K562 (cell line): ENCODE results near the gene CCNY. TPM values are rescaled to one million over a fixed set of nuclear protein-coding genes. Genes with fewer than 3 reads are reported as not detected.
A peak's percentile ranks its signal among the peaks of the same experiment; 100 is the strongest.

ENCODE experiments used
- ARID1B ChIP-seq: fragments of 450-650 bp; IDR thresholded peaks from 2 replicates; pipeline ENCODE4 v1.6.1; 2016; ENCODE audit warnings: antibody characterized with exemption, mild to moderate bottlenecking, inconsistent platforms
- CBFA2T2 ChIP-seq: fragments of 450-650 bp; conservative IDR thresholded peaks from 2 replicates; pipeline ENCODE4 v1.6.1; 2017; ENCODE audit warnings: mild to moderate bottlenecking
- CBFA2T3 ChIP-seq: fragments of 450-650 bp; IDR thresholded peaks from 2 replicates; pipeline ENCODE4 v1.6.1; 2017
- CBFB ChIP-seq: sonication (generic); formaldehyde crosslinking; IDR thresholded peaks from 2 replicates; pipeline ENCODE4 v1.4.0; 2020; ENCODE audit warnings: mild to moderate bottlenecking, missing genetic modification reagents
- CEBPB ChIP-seq: fragments of 450-650 bp; IDR thresholded peaks from 2 replicates; pipeline ENCODE4 v1.6.1; 2016; ENCODE audit warnings: missing genetic modification characterization, missing compliant biosample characterization
- FOS ChIP-seq: IDR thresholded peaks from 3 replicates; pipeline ENCODE4 v1.6.1; 2011; ENCODE audit not compliant: insufficient read length; ENCODE audit errors: extremely low read depth
- HDAC3 ChIP-seq: fragments of 450-650 bp; IDR thresholded peaks from 2 replicates; pipeline ENCODE4 v1.6.1; 2018; ENCODE audit warnings: borderline replicate concordance, mild to moderate bottlenecking, moderate library complexity; ENCODE audit not compliant: partially characterized antibody
- ILK ChIP-seq: fragments of 450-650 bp; IDR thresholded peaks from 2 replicates; pipeline ENCODE4 v1.6.1; 2016; ENCODE audit warnings: missing genetic modification characterization, low read depth, mild to moderate bottlenecking, missing compliant biosample characterization, moderate library complexity, borderline replicate concordance
- JUND ChIP-seq, 2 experiments: IDR thresholded peaks; 2 replicates in 1 of 2; 3 replicates in 1 of 2; pipeline ENCODE4 v1.6.1; 2011; ENCODE audit warnings: borderline replicate concordance in 2 of 2, low read depth in 2 of 2, low read length in 2 of 2, improper control_type of control experiment in 1 of 2, missing biosample characterization in 1 of 2, missing genetic modification characterization in 1 of 2, missing genetic modification reagents in 1 of 2
- KDM1A ChIP-seq, 2 experiments: fragments of 450-650 bp; IDR thresholded peaks; 2 replicates each; pipeline ENCODE4 v1.6.1; 2016; ENCODE audit warnings: mild to moderate bottlenecking in 2 of 2
- MAFF ChIP-seq: IDR thresholded peaks from 2 replicates; pipeline ENCODE4 v1.6.1; 2012; ENCODE audit warnings: low read length, improper control_type of control experiment
- MAFK ChIP-seq: IDR thresholded peaks from 2 replicates; pipeline ENCODE4 v1.6.1; 2011; ENCODE audit warnings: low read length, improper control_type of control experiment
- MTA1 ChIP-seq: fragments of 450-650 bp; IDR thresholded peaks from 2 replicates; pipeline ENCODE4 v1.6.1; 2017; ENCODE audit warnings: borderline replicate concordance
- MTA2 ChIP-seq: fragments of 450-650 bp; IDR thresholded peaks from 2 replicates; pipeline ENCODE4 v1.6.1; 2016; ENCODE audit warnings: low read depth
- NBN ChIP-seq: fragments of 450-650 bp; IDR thresholded peaks from 2 replicates; pipeline ENCODE4 v1.6.1; 2016; ENCODE audit warnings: low read depth, mild to moderate bottlenecking
- NR1H2 ChIP-seq: sonication (generic); formaldehyde crosslinking; IDR thresholded peaks from 2 replicates; pipeline ENCODE4 v1.4.0; 2020; ENCODE audit warnings: mild to moderate bottlenecking, missing genetic modification reagents
- NUFIP1 ChIP-seq: fragments of 450-650 bp; IDR thresholded peaks from 2 replicates; pipeline ENCODE4 v1.6.1; 2018; ENCODE audit not compliant: partially characterized antibody
- PHF21A ChIP-seq: fragments of 450-650 bp; IDR thresholded peaks from 2 replicates; pipeline ENCODE4 v1.6.1; 2017; ENCODE audit warnings: low read depth, borderline replicate concordance
- SNRNP70 ChIP-seq: fragments of 200-400 bp; formaldehyde crosslinking; optimal IDR thresholded peaks from 2 replicates; pipeline ENCODE3; 2017; ENCODE audit warnings: low read depth, low read length
- SREBF1 ChIP-seq: fragments of 150-350 bp; IDR thresholded peaks from 2 replicates; pipeline ENCODE4 v1.6.1; 2014; ENCODE audit warnings: antibody characterized with exemption, low read depth, low read length, borderline replicate concordance
- SUPT5H ChIP-seq: fragments of 450-650 bp; IDR thresholded peaks from 2 replicates; pipeline ENCODE4 v1.6.1; 2016
- TEAD1 ChIP-seq, 2 experiments: fragments of 450-650 bp in 1 of 2; sonication (generic) in 1 of 2; formaldehyde crosslinking; IDR thresholded peaks; 2 replicates each; pipeline versions ENCODE4 v1.4.0 to v1.8.0; 2020 to 2022; ENCODE audit warnings: mild to moderate bottlenecking in 2 of 2, missing genetic modification reagents in 1 of 2
- ZNF431 ChIP-seq: sonication (generic); formaldehyde crosslinking; IDR thresholded peaks from 2 replicates; pipeline ENCODE4 v1.8.0; 2022; ENCODE audit warnings: mild to moderate bottlenecking, missing genetic modification reagents
- ZNF699 ChIP-seq: fragments of 250-450 bp; sonication (Bioruptor Pico); IDR thresholded peaks from 2 replicates; pipeline ENCODE4 v1.8.0; 2021; ENCODE audit warnings: mild to moderate bottlenecking, moderate library complexity; ENCODE audit not compliant: insufficient replicate concordance
- polyA plus RNA-seq, 8 experiments: library from polyadenylated mRNA; depleted of rRNA in 4 of 8; stranded (reverse) in 5 of 8; unstranded in 3 of 8; fragments of >200 nt; fragmentation: Nextera tagmentation in 2 of 8; fragmentation: Illumina TruSeq in 1 of 8; extraction: Ambion mirVana in 2 of 8; extraction: Trizol in 1 of 8; gene quantifications; 2 replicates each; pipeline versions ENCODE4 v1.2.1 to v1.2.3, GENCODE V29; 2011 to 2014; ENCODE audit warnings: inconsistent platforms in 1 of 8, missing spikeins in 1 of 8
- total RNA-seq, 7 experiments: library from RNA; depleted of rRNA in 6 of 7; stranded (reverse); fragments of >200 nt in 6 of 7; fragmentation: Illumina TruSeq in 2 of 7; extraction: Trizol in 2 of 7; gene quantifications; 2 replicates each; pipeline versions ENCODE4 v1.2.1 to v1.2.3, GENCODE V29; 2011 to 2021; ENCODE audit warnings: low replicate concordance in 1 of 7
- TF ChIP-seq, protein P1 (sequence below): sonication (generic); formaldehyde crosslinking; IDR thresholded peaks from 2 replicates; pipeline ENCODE4 v1.8.0; 2022; ENCODE audit warnings: missing genetic modification reagents, mild to moderate bottlenecking, moderate library complexity, borderline replicate concordance
- TF ChIP-seq, protein P2 (sequence below): sonication (generic); formaldehyde crosslinking; IDR thresholded peaks from 2 replicates; pipeline ENCODE4 v1.8.0; 2022; ENCODE audit warnings: mild to moderate bottlenecking, missing genetic modification reagents, borderline replicate concordance
- TF ChIP-seq, protein P3 (sequence below): fragments of 250-450 bp; sonication (Bioruptor Pico); IDR thresholded peaks from 2 replicates; pipeline ENCODE4 v1.4.0; 2020; ENCODE audit warnings: borderline replicate concordance

CCNY gene
- total and polyA plus RNA-seq, 9 of the 15 experiments (the other 6 are each of a cell fraction or from before 2014, with no cell fraction given) = 8.4 to 109 (median 38.6) TPM

DNA sequence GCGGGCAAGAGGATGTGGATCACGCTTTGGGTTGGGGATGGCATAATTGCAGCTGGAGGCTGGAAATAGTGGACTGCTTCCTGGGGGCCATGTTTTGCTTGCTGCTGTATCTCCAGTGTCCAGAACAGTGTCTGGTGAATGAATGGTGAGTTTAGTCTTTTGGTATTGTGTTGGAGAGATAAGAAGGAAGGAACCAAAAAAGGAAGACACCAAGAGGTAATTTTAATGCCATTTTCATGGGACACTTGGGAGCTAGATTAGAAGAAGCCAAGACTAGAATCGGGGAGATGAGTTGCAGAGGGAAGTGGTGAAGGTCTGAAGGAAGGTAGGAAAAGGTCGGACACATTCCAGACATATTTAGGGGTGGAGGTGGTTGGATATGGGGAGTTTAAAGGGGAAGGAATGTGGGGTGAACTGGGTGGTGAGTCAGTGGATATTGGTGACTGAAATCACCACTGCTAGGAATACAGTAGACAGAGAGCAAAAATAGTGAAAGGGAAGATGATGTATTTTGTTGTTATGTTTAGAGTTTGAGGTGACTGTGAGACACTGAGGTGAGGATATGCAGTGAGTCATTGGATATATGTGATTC lies 76.7 kb downstream of the CCNY start (continued):
- no peak for TF ChIP-seq SUPT5H
- 0 out of 2 replicates have a peak, but pooled peaks have one; percentile 6 for TF ChIP-seq JUND (IDR thresholded peaks at IDR 0.05; ENCODE audit: borderline replicate concordance, low read depth, low read length)
- no peak; the same call in 1 of the 3 replicates for TF ChIP-seq JUND (tag; IDR thresholded peaks at IDR 0.05; ENCODE audit: borderline replicate concordance, low read depth, low read length)
- TF ChIP-seq KDM1A (IDR thresholded peaks at IDR 0.05) = 0 out of 4 replicates have a peak, but pooled peaks of 1 of the 2 experiments have one; percentile 9
- TF ChIP-seq MAFK = no peak
- no peak for TF ChIP-seq HDAC3
- TF ChIP-seq, protein P1, sequence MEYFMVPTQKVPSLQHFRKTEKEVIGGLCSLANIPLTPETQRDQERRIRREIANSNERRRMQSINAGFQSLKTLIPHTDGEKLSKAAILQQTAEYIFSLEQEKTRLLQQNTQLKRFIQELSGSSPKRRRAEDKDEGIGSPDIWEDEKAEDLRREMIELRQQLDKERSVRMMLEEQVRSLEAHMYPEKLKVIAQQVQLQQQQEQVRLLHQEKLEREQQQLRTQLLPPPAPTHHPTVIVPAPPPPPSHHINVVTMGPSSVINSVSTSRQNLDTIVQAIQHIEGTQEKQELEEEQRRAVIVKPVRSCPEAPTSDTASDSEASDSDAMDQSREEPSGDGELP (CRISPR knock-in tag) = 0 out of 2 replicates have a peak, but pooled peaks have one; percentile 33
- TF ChIP-seq CEBPB = no peak
- no peak for TF ChIP-seq SNRNP70
- 0 out of 2 replicates have a peak, but pooled peaks have one; percentile 45 for TF ChIP-seq NBN
- TF ChIP-seq CBFA2T3 = peak; percentile 91
- TF ChIP-seq MAFF = no peak
- TF ChIP-seq, protein P2, sequence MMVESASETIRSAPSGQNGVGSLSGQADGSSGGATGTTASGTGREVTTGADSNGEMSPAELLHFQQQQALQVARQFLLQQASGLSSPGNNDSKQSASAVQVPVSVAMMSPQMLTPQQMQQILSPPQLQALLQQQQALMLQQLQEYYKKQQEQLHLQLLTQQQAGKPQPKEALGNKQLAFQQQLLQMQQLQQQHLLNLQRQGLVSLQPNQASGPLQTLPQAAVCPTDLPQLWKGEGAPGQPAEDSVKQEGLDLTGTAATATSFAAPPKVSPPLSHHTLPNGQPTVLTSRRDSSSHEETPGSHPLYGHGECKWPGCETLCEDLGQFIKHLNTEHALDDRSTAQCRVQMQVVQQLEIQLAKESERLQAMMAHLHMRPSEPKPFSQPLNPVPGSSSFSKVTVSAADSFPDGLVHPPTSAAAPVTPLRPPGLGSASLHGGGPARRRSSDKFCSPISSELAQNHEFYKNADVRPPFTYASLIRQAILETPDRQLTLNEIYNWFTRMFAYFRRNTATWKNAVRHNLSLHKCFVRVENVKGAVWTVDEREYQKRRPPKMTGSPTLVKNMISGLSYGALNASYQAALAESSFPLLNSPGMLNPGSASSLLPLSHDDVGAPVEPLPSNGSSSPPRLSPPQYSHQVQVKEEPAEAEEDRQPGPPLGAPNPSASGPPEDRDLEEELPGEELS (CRISPR knock-in tag) = no peak
- TF ChIP-seq FOS = no peak
- no peak for TF ChIP-seq CBFB (CRISPR knock-in tag)
- no peak for TF ChIP-seq SREBF1
- peak; percentile 83 for TF ChIP-seq CBFA2T2
- TF ChIP-seq, protein P3, sequence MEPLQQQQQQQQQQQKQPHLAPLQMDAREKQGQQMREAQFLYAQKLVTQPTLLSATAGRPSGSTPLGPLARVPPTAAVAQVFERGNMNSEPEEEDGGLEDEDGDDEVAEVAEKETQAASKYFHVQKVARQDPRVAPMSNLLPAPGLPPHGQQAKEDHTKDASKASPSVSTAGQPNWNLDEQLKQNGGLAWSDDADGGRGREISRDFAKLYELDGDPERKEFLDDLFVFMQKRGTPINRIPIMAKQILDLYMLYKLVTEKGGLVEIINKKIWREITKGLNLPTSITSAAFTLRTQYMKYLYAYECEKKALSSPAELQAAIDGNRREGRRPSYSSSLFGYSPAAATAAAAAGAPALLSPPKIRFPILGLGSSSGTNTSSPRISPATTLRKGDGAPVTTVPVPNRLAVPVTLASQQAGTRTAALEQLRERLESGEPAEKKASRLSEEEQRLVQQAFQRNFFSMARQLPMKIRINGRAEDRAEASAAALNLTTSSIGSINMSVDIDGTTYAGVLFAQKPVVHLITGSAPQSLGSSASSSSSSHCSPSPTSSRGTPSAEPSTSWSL = no peak
- no peak for TF ChIP-seq TEAD1 (CRISPR knock-in tag; IDR thresholded peaks at IDR 0.05)
- no peak for TF ChIP-seq NR1H2 (CRISPR knock-in tag)
- peak; percentile 57; the same call in 1 of the 2 replicates for TF ChIP-seq MTA2
- no peak for TF ChIP-seq PHF21A
- no peak for TF ChIP-seq ILK (tag)
- TF ChIP-seq ZNF699 (CRISPR knock-in tag) = no peak
- peak; percentile 46 for TF ChIP-seq NUFIP1
- TF ChIP-seq MTA1 = peak; percentile 62; the same call in 1 of the 2 replicates
- peak; percentile 86 for TF ChIP-seq ARID1B
- no peak for TF ChIP-seq ZNF431 (CRISPR knock-in tag)
